ENCODE data around the gene P2RY2.
A peak's percentile ranks its signal among the peaks of the same experiment; 100 is the strongest.
"Not testable (repeated sequence)": the region's sequence is repeated elsewhere in the genome, so short reads cannot be mapped to it uniquely, and the experiment has no call there.

The P2RY2 gene

GRCh38 chr11:73270016-73270854 lies 52.2 kb downstream of the P2RY2 start:
- DNase-seq = no peak

GRCh38 chr11:73270855-73271477 lies 52.9 kb downstream of the P2RY2 start:
- DNase-seq = no peak

GRCh38 chr11:73271478-73271865 lies 53.4 kb downstream of the P2RY2 start:
- not testable (repeated sequence) for DNase-seq

- peak; percentile 31 for DNase-seq
These were observed 54.0 kb downstream of the P2RY2 start, which contains the start of gene P2RY6 for GRCh38 chr11:73271936-73272679. P2RY6 (plus strand) TSS chr11:73272338; CDS start chr11:73296519, 24,181 bp downstream.

GRCh38 chr11:73272680-73273038 lies 54.6 kb downstream of the P2RY2 start:
- no peak for DNase-seq

- no peak for DNase-seq
These were observed 55.3 kb downstream of the P2RY2 start for GRCh38 chr11:73273222-73273895.

- not testable (repeated sequence) for DNase-seq
These were observed 56.1 kb downstream of the P2RY2 start for GRCh38 chr11:73274191-73274590.

GRCh38 chr11:73274722-73275380 lies 56.8 kb downstream of the P2RY2 start:
- DNase-seq = no peak

- no peak for DNase-seq
These were observed 57.3 kb downstream of the P2RY2 start for GRCh38 chr11:73275381-73275750.

- no peak for DNase-seq
These were observed 59.4 kb downstream of the P2RY2 start for GRCh38 chr11:73277467-73277866.

- DNase-seq = no peak
These were observed 62.5 kb downstream of the P2RY2 start for GRCh38 chr11:73280626-73281025.

- DNase-seq = no peak
These were observed 63.2 kb downstream of the P2RY2 start for GRCh38 chr11:73281201-73281741.

- no peak for DNase-seq
These were observed 63.9 kb downstream of the P2RY2 start for GRCh38 chr11:73281796-73282660.

- no peak for DNase-seq
These were observed 65.4 kb downstream of the P2RY2 start for GRCh38 chr11:73283276-73284000.

- DNase-seq = no peak
These were observed 66.0 kb downstream of the P2RY2 start for GRCh38 chr11:73284106-73284505.

GRCh38 chr11:73285721-73286120 lies 67.6 kb downstream of the P2RY2 start:
- no peak for DNase-seq

Data from fibroblast of skin of right quadriceps (primary cell).